Eye (tissue), 1 donor: ENCODE measurements around the gene MYOM3.
A peak's percentile ranks its signal among the peaks of the same experiment; 100 is the strongest.

Experiments used
- DNase-seq: peaks from one replicate; pipeline ENCODE4 v3.0.0-alpha.2; 2015

MYOM3 gene

GRCh38 chr1:24095140-24095859 is 16.6 kb downstream of the MYOM3 start:
- no peak for DNase-seq

- no peak for DNase-seq
These were observed 17.4 kb downstream of the MYOM3 start for GRCh38 chr1:24094554-24094953.

- no peak for DNase-seq
These were observed 18.2 kb downstream of the MYOM3 start for GRCh38 chr1:24093732-24094131.

- no peak for DNase-seq
These were observed 19.0 kb downstream of the MYOM3 start for GRCh38 chr1:24092979-24093378.

- DNase-seq = no peak
These were observed 19.9 kb downstream of the MYOM3 start for GRCh38 chr1:24091971-24092482.

- no peak for DNase-seq
These were observed 21.2 kb downstream of the MYOM3 start for GRCh38 chr1:24090736-24091135.

GRCh38 chr1:24089743-24090555 is 22.0 kb downstream of the MYOM3 start:
- no peak for DNase-seq

- no peak for DNase-seq
These were observed 22.8 kb downstream of the MYOM3 start for GRCh38 chr1:24089027-24089742.

- DNase-seq = no peak
These were observed 25.5 kb downstream of the MYOM3 start for GRCh38 chr1:24086466-24086865.

- no peak for DNase-seq
These were observed 26.4 kb downstream of the MYOM3 start for GRCh38 chr1:24085546-24085945.

GRCh38 chr1:24085007-24085406 is 26.9 kb downstream of the MYOM3 start:
- no peak for DNase-seq

- no peak for DNase-seq
These were observed 27.9 kb downstream of the MYOM3 start for GRCh38 chr1:24084050-24084449.

GRCh38 chr1:24082372-24082771 is 29.6 kb downstream of the MYOM3 start:
- DNase-seq = no peak

- DNase-seq = no peak
These were observed 30.7 kb downstream of the MYOM3 start for GRCh38 chr1:24081190-24081589.

- no peak for DNase-seq
These were observed 31.8 kb downstream of the MYOM3 start for GRCh38 chr1:24080131-24080530.

- DNase-seq = no peak
These were observed 34.5 kb downstream of the MYOM3 start for GRCh38 chr1:24077278-24077978.

GRCh38 chr1:24075946-24076345 is 36.0 kb downstream of the MYOM3 start:
- DNase-seq = no peak

GRCh38 chr1:24075590-24075854 is 36.4 kb downstream of the MYOM3 start:
- no peak for DNase-seq

GRCh38 chr1:24074817-24075589 is 36.9 kb downstream of the MYOM3 start:
- DNase-seq = no peak

- DNase-seq = no peak
These were observed 37.7 kb downstream of the MYOM3 start for GRCh38 chr1:24074196-24074595.

GRCh38 chr1:24071941-24072340 is 40.0 kb downstream of the MYOM3 start:
- DNase-seq = no peak

GRCh38 chr1:24070821-24071393 is 41.0 kb downstream of the MYOM3 start:
- DNase-seq = peak; percentile 92
